GM13976 (cell line): ENCODE results near the gene SEC16B.

Experiments used
- DNase-seq: peaks from one replicate; pipeline ENCODE4 v3.0.0; 2012; ENCODE audit warnings: low spot score
- in situ Hi-C: fragments of 300-500 bp; cut with MboI; formaldehyde crosslinking; loops from one replicate; pipeline ENCODE4 v1.12.0; 2022; ENCODE audit warnings: low sequenced_read_pairs, mixed read lengths, inconsistent platforms; ENCODE audit not compliant: unreplicated experiment
- TF ChIP-seq, protein P1 (sequence below): IDR thresholded peaks from 2 replicates; pipeline ENCODE4 v1.5.1; 2012; ENCODE audit warnings: borderline replicate concordance, mild to moderate bottlenecking; ENCODE audit not compliant: insufficient read depth; ENCODE audit errors: extremely low read depth, missing control alignments, control extremely low read depth

The SEC16B gene, protein sequence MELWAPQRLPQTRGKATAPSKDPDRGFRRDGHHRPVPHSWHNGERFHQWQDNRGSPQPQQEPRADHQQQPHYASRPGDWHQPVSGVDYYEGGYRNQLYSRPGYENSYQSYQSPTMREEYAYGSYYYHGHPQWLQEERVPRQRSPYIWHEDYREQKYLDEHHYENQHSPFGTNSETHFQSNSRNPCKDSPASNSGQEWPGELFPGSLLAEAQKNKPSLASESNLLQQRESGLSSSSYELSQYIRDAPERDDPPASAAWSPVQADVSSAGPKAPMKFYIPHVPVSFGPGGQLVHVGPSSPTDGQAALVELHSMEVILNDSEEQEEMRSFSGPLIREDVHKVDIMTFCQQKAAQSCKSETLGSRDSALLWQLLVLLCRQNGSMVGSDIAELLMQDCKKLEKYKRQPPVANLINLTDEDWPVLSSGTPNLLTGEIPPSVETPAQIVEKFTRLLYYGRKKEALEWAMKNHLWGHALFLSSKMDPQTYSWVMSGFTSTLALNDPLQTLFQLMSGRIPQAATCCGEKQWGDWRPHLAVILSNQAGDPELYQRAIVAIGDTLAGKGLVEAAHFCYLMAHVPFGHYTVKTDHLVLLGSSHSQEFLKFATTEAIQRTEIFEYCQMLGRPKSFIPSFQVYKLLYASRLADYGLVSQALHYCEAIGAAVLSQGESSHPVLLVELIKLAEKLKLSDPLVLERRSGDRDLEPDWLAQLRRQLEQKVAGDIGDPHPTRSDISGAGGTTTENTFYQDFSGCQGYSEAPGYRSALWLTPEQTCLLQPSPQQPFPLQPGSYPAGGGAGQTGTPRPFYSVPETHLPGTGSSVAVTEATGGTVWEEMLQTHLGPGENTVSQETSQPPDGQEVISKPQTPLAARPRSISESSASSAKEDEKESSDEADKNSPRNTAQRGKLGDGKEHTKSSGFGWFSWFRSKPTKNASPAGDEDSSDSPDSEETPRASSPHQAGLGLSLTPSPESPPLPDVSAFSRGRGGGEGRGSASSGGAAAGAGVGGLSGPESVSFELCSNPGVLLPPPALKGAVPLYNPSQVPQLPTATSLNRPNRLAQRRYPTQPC

DNA sequence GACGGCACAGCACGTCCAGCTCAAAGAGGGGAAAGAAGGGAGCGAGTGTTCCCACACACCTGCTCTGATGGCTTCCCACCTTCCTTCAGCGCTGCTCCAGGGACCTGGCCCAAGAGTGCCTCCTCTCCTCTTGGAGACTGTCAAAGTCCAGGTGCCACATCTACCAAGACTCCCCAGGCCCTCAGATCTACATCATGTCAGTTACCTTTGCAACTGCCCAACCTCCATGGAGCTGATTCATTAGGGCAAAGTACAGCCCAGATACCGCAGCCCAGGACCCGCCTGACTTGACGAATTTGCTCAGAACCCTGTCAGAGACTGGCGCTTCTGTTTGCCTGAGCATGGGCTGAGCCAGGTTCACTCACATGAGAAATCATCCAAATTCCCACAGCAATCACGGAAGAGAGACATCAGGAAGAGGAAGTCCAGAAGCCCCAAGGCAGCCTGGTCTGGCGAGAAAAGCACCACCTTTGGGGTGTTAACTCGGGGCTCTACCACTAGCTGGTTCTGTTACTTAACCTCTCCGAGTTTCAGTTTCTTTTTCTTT is at the start of gene SEC16B:
Gene SEC16B, minus strand, starts transcription at position 234 of the 547 bp plus-strand sequence. CDS start 2,077 bp downstream, outside the sequence.
- TF ChIP-seq, protein P1, sequence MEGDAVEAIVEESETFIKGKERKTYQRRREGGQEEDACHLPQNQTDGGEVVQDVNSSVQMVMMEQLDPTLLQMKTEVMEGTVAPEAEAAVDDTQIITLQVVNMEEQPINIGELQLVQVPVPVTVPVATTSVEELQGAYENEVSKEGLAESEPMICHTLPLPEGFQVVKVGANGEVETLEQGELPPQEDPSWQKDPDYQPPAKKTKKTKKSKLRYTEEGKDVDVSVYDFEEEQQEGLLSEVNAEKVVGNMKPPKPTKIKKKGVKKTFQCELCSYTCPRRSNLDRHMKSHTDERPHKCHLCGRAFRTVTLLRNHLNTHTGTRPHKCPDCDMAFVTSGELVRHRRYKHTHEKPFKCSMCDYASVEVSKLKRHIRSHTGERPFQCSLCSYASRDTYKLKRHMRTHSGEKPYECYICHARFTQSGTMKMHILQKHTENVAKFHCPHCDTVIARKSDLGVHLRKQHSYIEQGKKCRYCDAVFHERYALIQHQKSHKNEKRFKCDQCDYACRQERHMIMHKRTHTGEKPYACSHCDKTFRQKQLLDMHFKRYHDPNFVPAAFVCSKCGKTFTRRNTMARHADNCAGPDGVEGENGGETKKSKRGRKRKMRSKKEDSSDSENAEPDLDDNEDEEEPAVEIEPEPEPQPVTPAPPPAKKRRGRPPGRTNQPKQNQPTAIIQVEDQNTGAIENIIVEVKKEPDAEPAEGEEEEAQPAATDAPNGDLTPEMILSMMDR, result no peak
- in situ Hi-C loops, result no loop called here
- no peak for DNase-seq

DNA sequence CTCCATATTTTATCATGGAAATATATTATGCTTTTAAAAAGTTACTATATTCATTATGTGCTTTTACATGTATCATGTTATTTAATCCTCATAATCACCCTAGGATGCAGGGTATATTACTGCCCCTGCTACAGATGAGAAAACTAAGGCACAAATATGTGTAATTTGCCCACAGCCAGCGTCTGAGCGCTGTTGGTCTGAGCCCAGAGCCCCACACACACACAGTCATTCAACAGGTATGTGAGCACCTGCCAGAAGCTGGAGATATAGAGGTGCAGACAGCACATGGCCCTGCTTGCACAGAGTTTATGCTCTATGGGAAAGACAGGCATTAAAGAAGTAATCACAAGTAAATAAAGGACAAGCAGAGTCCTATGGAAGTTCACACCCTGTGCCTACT is 49.8 kb upstream of the SEC16B start:
- TF ChIP-seq, protein P1, result no peak

DNA sequence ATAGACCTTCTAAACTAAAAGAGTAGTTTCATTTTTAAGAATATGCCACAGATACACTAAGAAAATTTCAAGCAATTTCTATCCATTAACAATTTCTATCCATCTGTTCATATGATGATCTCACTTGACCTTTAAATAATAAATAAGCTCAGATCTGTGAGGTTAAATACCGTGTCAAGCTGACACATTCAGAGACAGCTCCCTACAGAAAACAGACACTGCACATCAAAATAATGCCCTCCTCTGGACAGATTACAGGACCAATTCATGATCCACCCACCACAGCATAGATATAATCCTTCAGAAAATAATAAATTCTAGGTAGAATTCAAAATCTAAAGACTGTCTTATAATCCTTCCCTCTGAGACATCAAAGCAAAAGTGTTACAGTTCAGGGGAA is 49.4 kb upstream of the SEC16B start:
- DNase-seq, result no peak
- in situ Hi-C loops, result no loop called here
- TF ChIP-seq, protein P1, result no peak

More for the DNA sequence above, 49.8 kb upstream of the SEC16B start:
- DNase-seq, result no peak
- in situ Hi-C loops, result no loop called here

DNA sequence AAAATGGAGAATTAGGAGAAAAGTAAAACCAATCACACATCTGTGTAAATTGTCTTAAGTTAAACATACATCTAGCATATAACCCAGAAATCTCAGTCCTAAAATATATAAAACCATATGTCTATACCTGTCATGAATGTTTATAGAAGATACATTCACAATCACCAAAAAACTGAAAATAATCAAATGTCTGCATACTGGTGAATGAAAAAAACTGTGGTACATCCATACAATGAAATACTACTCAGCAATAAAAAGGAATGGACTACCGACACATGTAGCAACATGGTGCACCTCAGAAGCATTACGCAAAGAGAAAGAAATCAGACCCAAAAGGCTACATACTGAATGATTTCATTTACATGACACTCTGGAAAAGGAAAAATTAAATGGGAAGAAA is 47.7 kb upstream of the SEC16B start:
- TF ChIP-seq, protein P1, result no peak
- DNase-seq, result no peak
- in situ Hi-C loops, result no loop called here

DNA sequence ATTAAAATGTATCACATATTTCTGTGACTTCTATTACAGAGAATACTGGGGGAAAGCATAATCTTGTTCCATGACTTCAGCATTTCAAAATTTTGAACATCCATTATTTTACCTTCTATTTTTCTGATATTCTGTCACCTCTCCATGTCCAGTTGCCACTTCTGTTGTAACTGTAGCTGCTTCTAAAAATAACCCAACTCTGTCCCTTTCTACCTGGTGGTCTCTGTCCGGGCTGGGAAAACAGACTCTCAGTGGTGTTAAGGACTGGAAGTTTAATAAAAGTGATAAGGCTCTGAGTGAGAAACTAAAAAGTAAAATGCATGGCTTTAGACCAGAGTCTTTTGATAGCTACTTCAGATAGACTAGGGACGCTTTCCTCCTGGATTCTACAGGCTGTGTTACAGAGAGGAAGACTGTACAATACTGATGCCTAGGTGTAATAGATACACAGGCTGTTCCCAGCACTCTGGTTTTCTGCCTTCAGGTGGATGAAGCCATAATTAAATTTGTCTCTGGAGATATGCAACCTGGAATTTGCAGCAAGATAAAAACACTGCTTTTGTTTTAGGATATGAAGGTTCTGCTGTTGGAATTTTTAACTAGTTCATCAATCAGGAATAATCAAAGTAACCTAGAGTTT is 42.1 kb upstream of the SEC16B start:
- in situ Hi-C loops, result no loop called here
- TF ChIP-seq, protein P1, result no peak
- DNase-seq, result no peak

DNA sequence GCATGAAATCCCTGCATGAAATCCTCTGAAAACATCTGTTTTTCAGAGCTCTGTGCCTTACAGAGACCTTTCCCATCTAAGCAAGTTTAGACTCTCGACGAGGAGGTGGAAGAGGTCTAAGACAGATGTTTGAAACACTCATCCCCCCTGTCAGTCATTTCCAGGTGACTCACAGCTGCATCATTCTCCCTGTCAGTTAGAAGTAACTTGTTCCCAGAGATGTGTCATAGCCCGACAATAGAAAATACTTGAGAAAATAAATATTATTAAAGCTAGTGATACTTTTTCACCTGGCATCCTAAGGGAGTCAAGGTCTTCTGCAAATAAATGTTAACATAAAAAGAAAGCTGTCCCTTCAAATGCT is 41.6 kb upstream of the SEC16B start:
- TF ChIP-seq, protein P1, result no peak
- in situ Hi-C loops, result no loop called here
- DNase-seq, result no peak
